Choroid plexus epithelial cell (primary cell): Measurements from ENCODE around the gene AEBP1.
A peak's percentile ranks its signal among the peaks of the same experiment; 100 is the strongest.

ENCODE experiments used
- DNase-seq: peaks from one replicate; pipeline ENCODE4 v3.0.0-alpha.2; 2010; ENCODE audit warnings: low read depth
- H3K4me3 ChIP-seq: 2 replicates; pipeline ENCODE4 v1.5.1; 2011; ENCODE audit warnings: low read depth, mild to moderate bottlenecking, control low read depth, low read length, moderate library complexity
- CTCF ChIP-seq: conservative IDR thresholded peaks from 2 replicates; pipeline ENCODE4 v1.5.1; 2011; ENCODE audit warnings: low read depth, mild to moderate bottlenecking, control low read depth, inconsistent platforms, low read length, moderate library complexity

The AEBP1 gene

GRCh38 chr7:44087911-44088838 lies 16.0 kb upstream of the AEBP1 start:
- DNase-seq, result peak; percentile 64
- no peak for TF ChIP-seq CTCF
- no peak overlapping the region for H3K4me3 ChIP-seq

DNA sequence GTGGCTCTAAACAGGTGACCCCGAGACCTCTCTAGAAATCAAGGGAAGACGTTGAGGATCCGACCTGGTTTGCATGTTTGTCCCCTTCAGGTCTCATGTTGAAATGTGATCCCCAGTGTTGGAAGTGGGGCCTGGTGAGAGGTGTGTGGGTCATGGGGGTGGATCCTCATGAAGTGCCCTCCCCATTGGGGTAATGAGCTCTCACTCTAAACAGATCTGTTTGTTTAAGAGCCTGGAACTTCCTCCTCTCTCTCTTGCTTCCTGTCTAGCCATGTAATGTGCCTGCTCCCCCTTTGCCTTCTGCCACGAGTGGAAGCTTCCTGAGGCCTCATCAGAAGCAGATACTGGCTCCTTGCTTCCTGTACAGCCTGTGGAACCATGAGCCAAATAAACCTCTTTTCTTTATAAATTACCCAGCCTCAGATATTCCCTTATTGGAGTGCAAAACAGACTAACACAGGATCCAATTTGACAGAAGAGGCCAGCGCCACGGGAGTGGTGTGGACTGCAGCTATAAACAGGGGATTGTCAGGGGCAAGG lies 11.0 kb upstream of the AEBP1 start:
- DNase-seq, result no peak
- H3K4me3 ChIP-seq, result no peak overlapping the region
- no peak for TF ChIP-seq CTCF

DNA sequence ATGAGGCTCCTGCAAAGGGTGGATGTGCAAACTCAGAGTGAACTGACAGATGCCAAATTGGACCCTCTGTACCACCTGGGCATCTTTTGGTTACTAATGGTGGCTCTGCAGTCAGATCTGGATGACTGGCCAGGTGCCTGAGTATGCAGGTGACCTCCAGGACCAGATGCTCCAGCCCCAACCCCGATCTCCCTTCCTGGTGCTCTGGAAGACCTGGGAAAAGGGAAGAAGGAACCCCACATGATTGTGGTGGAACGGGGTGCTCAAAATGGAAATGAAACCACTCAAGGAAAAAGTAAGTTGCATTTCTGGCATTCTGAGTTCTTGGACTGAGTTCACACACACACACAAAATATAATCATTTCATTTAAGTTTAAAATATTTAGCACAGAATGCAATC lies 9.8 kb upstream of the AEBP1 start:
- no peak for TF ChIP-seq CTCF

DNA sequence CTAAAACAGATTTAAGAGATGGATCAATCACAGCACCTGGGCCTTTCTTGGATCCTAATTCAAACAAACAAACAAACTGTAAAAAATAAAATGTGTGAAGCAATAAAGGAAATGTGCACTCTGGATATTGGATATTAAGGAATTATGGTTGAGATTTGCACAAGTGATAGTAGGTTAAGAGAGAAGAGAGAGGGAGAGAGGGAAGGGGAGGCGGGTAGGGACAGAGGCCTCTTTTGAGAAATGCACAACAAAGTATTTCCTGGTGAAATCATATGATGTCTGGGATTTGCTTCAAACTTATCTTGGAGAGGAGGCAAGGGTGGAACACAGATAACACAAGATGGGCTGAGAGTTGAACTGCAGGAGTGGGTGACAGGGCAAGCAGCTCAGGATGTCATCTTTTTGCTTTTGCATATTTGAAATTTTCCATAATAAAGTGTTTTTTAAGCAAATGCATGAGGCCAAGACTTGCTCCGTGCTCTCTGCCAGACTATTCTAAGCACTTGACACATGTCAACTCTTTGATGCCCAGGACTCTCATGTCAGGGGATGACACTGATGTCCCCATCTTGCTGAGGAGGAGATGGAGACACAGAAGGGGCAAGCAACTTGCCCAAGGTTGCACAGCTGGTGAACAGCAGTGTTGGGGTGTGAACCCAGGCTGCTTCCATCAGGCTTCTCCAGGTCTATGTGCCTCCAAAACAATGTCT lies 9.1 kb upstream of the AEBP1 start:
- TF ChIP-seq CTCF, result no peak
- no peak overlapping the region for H3K4me3 ChIP-seq
- no peak for DNase-seq

More for the DNA sequence above, 9.8 kb upstream of the AEBP1 start:
- H3K4me3 ChIP-seq, result no peak overlapping the region
- peak; percentile 24 for DNase-seq

- TF ChIP-seq CTCF, result no peak
- no peak overlapping the region for H3K4me3 ChIP-seq
- no peak for DNase-seq
Measured at GRCh38 chr7:44095781-44096180, 8.4 kb upstream of the AEBP1 start.

- no peak for DNase-seq
- no peak overlapping the region for H3K4me3 ChIP-seq
- TF ChIP-seq CTCF, result no peak
Measured at GRCh38 chr7:44096326-44096881, 7.7 kb upstream of the AEBP1 start.
